Liver (tissue), 9 donors: ENCODE data around the gene OR2T6. TPM values are rescaled to one million over a fixed set of nuclear protein-coding genes. Genes with fewer than 3 reads are reported as not detected.
"Not testable (repeated sequence)": the region's sequence is repeated elsewhere in the genome, so short reads cannot be mapped to it uniquely, and the experiment has no call there.

Experiments
- DNase-seq: peaks from one replicate; pipeline ENCODE4 v3.0.0-alpha.2; 2017; ENCODE audit warnings: low spot score
- H3K27ac ChIP-seq, 2 donors: one replicate each; pipeline ENCODE4 v1.7.0; 2013; ENCODE audit warnings: inconsistent platforms in 2 of 2, low read length in 2 of 2, control low read depth in 1 of 2, low read depth in 1 of 2, mild to moderate bottlenecking in 1 of 2
- H3K27me3 ChIP-seq, 4 donors: one replicate each; pipeline versions ENCODE4 v1.6.1 to v1.7.0; 2013; ENCODE audit warnings: low read length in 3 of 4, inconsistent platforms in 1 of 4, mild to moderate bottlenecking in 1 of 4, moderate library complexity in 1 of 4; ENCODE audit not compliant: control insufficient read depth in 4 of 4, insufficient read depth in 4 of 4
- H3K36me3 ChIP-seq, 4 donors: one replicate each; pipeline versions ENCODE4 v1.6.1 to v1.7.0; 2013; ENCODE audit warnings: low read length in 3 of 4, mild to moderate bottlenecking in 3 of 4, low read depth in 1 of 4, moderate library complexity in 1 of 4; ENCODE audit not compliant: control insufficient read depth in 4 of 4, insufficient read depth in 3 of 4
- H3K4me1 ChIP-seq, 4 donors: one replicate each; pipeline versions ENCODE4 v1.6.1 to v1.7.0; 2013; ENCODE audit warnings: low read length in 3 of 4, mild to moderate bottlenecking in 3 of 4, moderate library complexity in 1 of 4; ENCODE audit not compliant: control insufficient read depth in 4 of 4, insufficient read depth in 4 of 4
- H3K4me3 ChIP-seq, 3 donors: one replicate each; pipeline versions ENCODE4 v1.6.1 to v1.7.0; 2013; ENCODE audit warnings: low read length in 3 of 3, control low read depth in 1 of 3, low read depth in 1 of 3, mild to moderate bottlenecking in 1 of 3
- H3K9ac ChIP-seq, 2 donors: one replicate each; pipeline ENCODE4 v1.7.0; 2013; ENCODE audit warnings: low read length in 2 of 2, mild to moderate bottlenecking in 2 of 2, moderate library complexity in 2 of 2, control low read depth in 1 of 2, low read depth in 1 of 2
- H3K9me3 ChIP-seq, 4 donors: one replicate each; pipeline versions ENCODE4 v1.6.1 to v1.7.0; 2013; ENCODE audit warnings: low read length in 3 of 4; ENCODE audit not compliant: control insufficient read depth in 4 of 4
- RXRA ChIP-seq, 2 donors: IDR thresholded peaks; 2 replicates each; pipeline ENCODE4 v1.6.1; 2017 to 2018; ENCODE audit warnings: antibody characterized with exemption in 2 of 2, mild to moderate bottlenecking in 1 of 2
- SP1 ChIP-seq: IDR thresholded peaks from 2 replicates; pipeline ENCODE4 v1.6.1; 2018; ENCODE audit warnings: antibody characterized with exemption, mild to moderate bottlenecking
- WGBS: extraction: QIAGEN DNeasy Blood & Tissue Kit; methylation state at CpG from one replicate; pipeline ENCODE4 v1.1.7; 2013; 5-methylcytosine and 5-hydroxymethylcytosine counted together
- polyA plus RNA-seq, 2 donors: library from polyadenylated mRNA; stranded (reverse) in 1 of 2; unstranded in 1 of 2; fragments of 200-250 nt in 1 of 2; fragments of >200 nt in 1 of 2; fragmentation: Nextera tagmentation in 1 of 2; extraction: Ambion mirVana in 1 of 2; gene quantifications; one replicate each; pipeline versions ENCODE4 v1.2.1 to v1.2.3, GENCODE V29; 2013 to 2015
- total RNA-seq, 2 donors: library from RNA; depleted of rRNA; stranded (reverse); fragments of >200 nt; gene quantifications; one replicate each; pipeline ENCODE4 v1.2.3, GENCODE V29; 2014
- donor health status: healthy.
- donor health status: healthy.
- donor health status: healthy.
- donor health status: healthy.
- donor health status: healthy.

The OR2T6 gene
- total and polyA plus RNA-seq, 4 donors = not detected

GRCh38 chr1:248421384-248421783 lies 45.8 kb downstream of the OR2T6 start (continued):
- TF ChIP-seq SP1 = no peak
- TF ChIP-seq RXRA (IDR thresholded peaks at IDR 0.05) = no peak

- not testable (repeated sequence) for DNase-seq, H3K36me3 ChIP-seq, H3K27ac ChIP-seq, H3K4me1 ChIP-seq, H3K27me3 ChIP-seq, H3K4me3 ChIP-seq, H3K9ac ChIP-seq, H3K9me3 ChIP-seq
- WGBS = 51% methylated on average over 3 of the region's 3 CpGs
Observed at GRCh38 chr1:248427526-248428191, 52.1 kb downstream of the OR2T6 start.

- WGBS = 63% methylated on average over 3 of the region's 3 CpGs
- H3K27ac ChIP-seq, DNase-seq: not testable (repeated sequence)
Observed at GRCh38 chr1:248428192-248428533, 52.6 kb downstream of the OR2T6 start.

GRCh38 chr1:248431683-248432082 lies 56.1 kb downstream of the OR2T6 start:
- WGBS = 68% methylated on average over 11 of the region's 11 CpGs
- not testable (repeated sequence) for DNase-seq, H3K36me3 ChIP-seq, H3K9me3 ChIP-seq, H3K27me3 ChIP-seq, H3K9ac ChIP-seq, H3K4me1 ChIP-seq, H3K27ac ChIP-seq, H3K4me3 ChIP-seq

More at GRCh38 chr1:248428192-248428533, 52.6 kb downstream of the OR2T6 start:
- H3K36me3 ChIP-seq, H3K9me3 ChIP-seq, H3K9ac ChIP-seq, H3K27me3 ChIP-seq, H3K4me1 ChIP-seq, H3K4me3 ChIP-seq: not testable (repeated sequence)

GRCh38 chr1:248432201-248432600 lies 56.7 kb downstream of the OR2T6 start:
- H3K4me1 ChIP-seq, H3K9ac ChIP-seq, H3K36me3 ChIP-seq, H3K27me3 ChIP-seq, DNase-seq, H3K4me3 ChIP-seq, H3K9me3 ChIP-seq, H3K27ac ChIP-seq: not testable (repeated sequence)
- WGBS = 52% methylated on average over 4 of the region's 4 CpGs

- H3K4me1 ChIP-seq, H3K27ac ChIP-seq, H3K9me3 ChIP-seq, H3K36me3 ChIP-seq, DNase-seq, H3K9ac ChIP-seq, H3K27me3 ChIP-seq, H3K4me3 ChIP-seq: not testable (repeated sequence)
- 90% methylated on average over 36 of the region's 38 CpGs for WGBS
Observed at GRCh38 chr1:248433811-248434415, 58.4 kb downstream of the OR2T6 start.

- H3K9me3 ChIP-seq, H3K9ac ChIP-seq, H3K4me1 ChIP-seq, H3K27ac ChIP-seq, H3K36me3 ChIP-seq, H3K4me3 ChIP-seq, DNase-seq, H3K27me3 ChIP-seq: not testable (repeated sequence)
- 84% methylated on average over 4 of the region's 6 CpGs for WGBS
Observed at GRCh38 chr1:248434913-248435312, 59.4 kb downstream of the OR2T6 start.

- H3K27ac ChIP-seq, H3K27me3 ChIP-seq, DNase-seq, H3K9me3 ChIP-seq, H3K36me3 ChIP-seq, H3K4me3 ChIP-seq, H3K4me1 ChIP-seq, H3K9ac ChIP-seq: not testable (repeated sequence)
- 69% methylated on average over 3 of the region's 3 CpGs for WGBS
Observed at GRCh38 chr1:248436303-248436702, 60.8 kb downstream of the OR2T6 start.

- H3K27me3 ChIP-seq, H3K36me3 ChIP-seq, H3K9ac ChIP-seq, H3K9me3 ChIP-seq, H3K4me1 ChIP-seq, DNase-seq, H3K27ac ChIP-seq, H3K4me3 ChIP-seq: not testable (repeated sequence)
- 40% methylated on average over 1 of the region's 1 CpG for WGBS
Observed at GRCh38 chr1:248438668-248439067, 63.1 kb downstream of the OR2T6 start.
